HepG2 (cell line): ENCODE measurements around the gene SLC25A45. TPM values are rescaled to one million over a fixed set of nuclear protein-coding genes. Genes with fewer than 3 reads are reported as not detected.

Source experiments
- EP300 ChIP-seq, 3 experiments: sonication (generic) in 1 of 3; formaldehyde crosslinking in 1 of 3; IDR thresholded peaks; 2 replicates each; pipeline versions ENCODE4 v1.5.1 to v1.6.1; 2011 to 2020; ENCODE audit warnings: low read depth in 2 of 3, low read length in 2 of 3, borderline replicate concordance in 1 of 3, improper control_type of control experiment in 1 of 3, mild to moderate bottlenecking in 1 of 3, missing genetic modification reagents in 1 of 3, moderate library complexity in 1 of 3
- FIP1L1 ChIP-seq: fragments of 200-400 bp; formaldehyde crosslinking; IDR thresholded peaks from 2 replicates; pipeline ENCODE4 v1.6.1; 2018; ENCODE audit warnings: low read depth, mild to moderate bottlenecking, low read length, moderate library complexity, borderline replicate concordance; ENCODE audit not compliant: insufficient read depth
- FOXA1 ChIP-seq, 2 experiments: fragments of 450-650 bp in 1 of 2; sonication (generic) in 1 of 2; formaldehyde crosslinking in 1 of 2; IDR thresholded peaks; 2 replicates each; pipeline versions ENCODE4 v1.4.0 to v1.6.1; 2016 to 2020; ENCODE audit warnings: missing genetic modification reagents in 1 of 2
- HNRNPH1 ChIP-seq: fragments of 200-400 bp; formaldehyde crosslinking; optimal IDR thresholded peaks from 2 replicates; pipeline ENCODE3; 2017; ENCODE audit warnings: mild to moderate bottlenecking, low read depth, low read length
- LCORL ChIP-seq, 2 experiments: fragments of 450-650 bp in 1 of 2; sonication (generic) in 1 of 2; formaldehyde crosslinking in 1 of 2; IDR thresholded peaks; 2 replicates each; pipeline versions ENCODE4 v1.5.0 to v1.6.1; 2017 to 2020; ENCODE audit warnings: antibody characterized with exemption in 1 of 2, missing genetic modification reagents in 1 of 2
- PRDM15 ChIP-seq: sonication (generic); formaldehyde crosslinking; IDR thresholded peaks from 2 replicates; pipeline ENCODE4 v1.4.0; 2020; ENCODE audit warnings: missing genetic modification reagents
- SALL1 ChIP-seq: sonication (generic); formaldehyde crosslinking; IDR thresholded peaks from 2 replicates; pipeline ENCODE4 v1.8.0; 2022; ENCODE audit warnings: mild to moderate bottlenecking, missing genetic modification reagents
- SIN3A ChIP-seq: IDR thresholded peaks from 2 replicates; pipeline ENCODE4 v1.6.1; 2011; ENCODE audit warnings: low read depth, mild to moderate bottlenecking, control low read depth, low read length, borderline replicate concordance
- TEAD3 ChIP-seq: optimal IDR thresholded peaks from 2 replicates; pipeline ENCODE3; 2016; ENCODE audit warnings: borderline replicate concordance
- THAP11 ChIP-seq: IDR thresholded peaks from 2 replicates; pipeline ENCODE4 v1.6.1; 2016; ENCODE audit warnings: missing biosample characterization, missing genetic modification reagents
- ZNF10 ChIP-seq: sonication (generic); formaldehyde crosslinking; IDR thresholded peaks from 2 replicates; pipeline ENCODE4 v1.4.0; 2020; ENCODE audit warnings: mild to moderate bottlenecking, low read depth, missing genetic modification reagents, borderline replicate concordance
- ZNF331 ChIP-seq: sonication (generic); formaldehyde crosslinking; IDR thresholded peaks from 2 replicates; pipeline ENCODE4 v1.4.0; 2020; ENCODE audit warnings: missing genetic modification reagents
- ZNF549 ChIP-seq: sonication (generic); formaldehyde crosslinking; IDR thresholded peaks from 2 replicates; pipeline ENCODE4 v1.5.0; 2020; ENCODE audit warnings: missing genetic modification reagents
- ZNF556 ChIP-seq: sonication (generic); formaldehyde crosslinking; IDR thresholded peaks from 2 replicates; pipeline ENCODE4 v1.4.0; 2020; ENCODE audit warnings: mild to moderate bottlenecking, missing genetic modification reagents, borderline replicate concordance
- polyA plus RNA-seq, 8 experiments: library from polyadenylated mRNA; depleted of rRNA in 3 of 8; stranded (reverse) in 7 of 8; unstranded in 1 of 8; fragments of >200 nt; fragmentation: Illumina TruSeq in 4 of 8; extraction: Trizol in 4 of 8; gene quantifications; 2 replicates each; pipeline versions ENCODE4 v1.2.1 to v1.2.3, GENCODE V29; 2011 to 2016; ENCODE audit warnings: low read depth in 4 of 8, missing spikeins in 1 of 8, mixed read lengths in 1 of 8; ENCODE audit not compliant: insufficient read depth in 1 of 8
- total RNA-seq, 5 experiments: library from RNA; depleted of rRNA; stranded (reverse); fragments of >200 nt; fragmentation: Illumina TruSeq; extraction: Trizol; gene quantifications; 2 replicates each; pipeline ENCODE4 v1.2.3, GENCODE V29; 2016; ENCODE audit warnings: low read depth in 1 of 5
- TF ChIP-seq, protein P1 (sequence below): sonication (generic); formaldehyde crosslinking; IDR thresholded peaks from 2 replicates; pipeline ENCODE4 v1.5.0; 2020; ENCODE audit warnings: mild to moderate bottlenecking, missing genetic modification reagents, borderline replicate concordance
- TF ChIP-seq, protein P2 (sequence below): sonication (generic); formaldehyde crosslinking; IDR thresholded peaks from 2 replicates; pipeline ENCODE4 v1.4.0; 2020; ENCODE audit warnings: missing genetic modification reagents
- TF ChIP-seq, protein P3 (sequence below): sonication (generic); formaldehyde crosslinking; IDR thresholded peaks from 2 replicates; pipeline ENCODE4 v1.8.0; 2022; ENCODE audit warnings: mild to moderate bottlenecking, missing genetic modification reagents; ENCODE audit not compliant: insufficient replicate concordance

The SLC25A45 gene
- total and polyA plus RNA-seq, 2 of the 13 experiments (the other 11 are each of a cell fraction or from before 2014, with no cell fraction given), result 1.2 to 3.4 TPM

GRCh38 chr11:65419772-65420481 is 37.5 kb upstream of the SLC25A45 start (continued):
- TF ChIP-seq, protein P1, sequence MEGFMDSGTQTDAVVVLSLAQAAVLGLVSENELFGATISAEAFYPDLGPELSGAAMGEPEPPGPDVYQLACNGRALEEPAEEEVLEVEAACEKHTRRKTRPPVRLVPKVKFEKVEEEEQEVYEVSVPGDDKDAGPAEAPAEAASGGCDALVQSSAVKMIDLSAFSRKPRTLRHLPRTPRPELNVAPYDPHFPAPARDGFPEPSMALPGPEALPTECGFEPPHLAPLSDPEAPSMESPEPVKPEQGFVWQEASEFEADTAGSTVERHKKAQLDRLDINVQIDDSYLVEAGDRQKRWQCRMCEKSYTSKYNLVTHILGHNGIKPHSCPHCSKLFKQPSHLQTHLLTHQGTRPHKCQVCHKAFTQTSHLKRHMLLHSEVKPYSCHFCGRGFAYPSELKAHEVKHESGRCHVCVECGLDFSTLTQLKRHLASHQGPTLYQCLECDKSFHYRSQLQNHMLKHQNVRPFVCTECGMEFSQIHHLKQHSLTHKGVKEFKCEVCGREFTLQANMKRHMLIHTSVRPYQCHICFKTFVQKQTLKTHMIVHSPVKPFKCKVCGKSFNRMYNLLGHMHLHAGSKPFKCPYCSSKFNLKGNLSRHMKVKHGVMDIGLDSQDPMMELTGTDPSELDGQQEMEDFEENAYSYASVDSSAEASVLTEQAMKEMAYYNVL (CRISPR knock-in tag), result 0 out of 2 replicates have a peak, but pooled peaks have one; percentile 35
- TF ChIP-seq SALL1 (CRISPR knock-in tag) (peak; percentile 54; the same call in 1 of the 2 replicates), FOXA1 (IDR thresholded peaks at IDR 0.05) (no peak), FOXA1 (CRISPR knock-in tag; IDR thresholded peaks at IDR 0.05) (peak; percentile 12; the same call in 1 of the 2 replicates), ZNF549 (CRISPR knock-in tag) (no peak), THAP11 (CRISPR knock-in tag) (peak; percentile 25; the same call in 1 of the 2 replicates), ZNF331 (CRISPR knock-in tag) (peak; percentile 58; the same call in 1 of the 2 replicates), EP300 (IDR thresholded peaks at IDR 0.05; ENCODE audit: low read depth in 2 of 2, low read length in 2 of 2) (peak in 1 of 2 experiments; percentile 60; a peak in 2 of 4 replicates), EP300 (CRISPR knock-in tag; IDR thresholded peaks at IDR 0.05; ENCODE audit: borderline replicate concordance) (no peak), PRDM15 (0 out of 2 replicates have a peak, but pooled peaks have one; percentile 14), HNRNPH1 (peak; percentile 87), SIN3A (peak; percentile 82; the same call in 1 of the 2 replicates), ZNF10 (CRISPR knock-in tag) (no peak), ZNF556 (CRISPR knock-in tag) (no peak), LCORL (IDR thresholded peaks at IDR 0.05) (no peak), LCORL (CRISPR knock-in tag; IDR thresholded peaks at IDR 0.05) (peak; percentile 15; the same call in 1 of the 2 replicates), TEAD3 (CRISPR knock-in tag) (peak; percentile 83), FIP1L1 (0 out of 2 replicates have a peak, but pooled peaks have one; percentile 31)
- TF ChIP-seq, protein P2, sequence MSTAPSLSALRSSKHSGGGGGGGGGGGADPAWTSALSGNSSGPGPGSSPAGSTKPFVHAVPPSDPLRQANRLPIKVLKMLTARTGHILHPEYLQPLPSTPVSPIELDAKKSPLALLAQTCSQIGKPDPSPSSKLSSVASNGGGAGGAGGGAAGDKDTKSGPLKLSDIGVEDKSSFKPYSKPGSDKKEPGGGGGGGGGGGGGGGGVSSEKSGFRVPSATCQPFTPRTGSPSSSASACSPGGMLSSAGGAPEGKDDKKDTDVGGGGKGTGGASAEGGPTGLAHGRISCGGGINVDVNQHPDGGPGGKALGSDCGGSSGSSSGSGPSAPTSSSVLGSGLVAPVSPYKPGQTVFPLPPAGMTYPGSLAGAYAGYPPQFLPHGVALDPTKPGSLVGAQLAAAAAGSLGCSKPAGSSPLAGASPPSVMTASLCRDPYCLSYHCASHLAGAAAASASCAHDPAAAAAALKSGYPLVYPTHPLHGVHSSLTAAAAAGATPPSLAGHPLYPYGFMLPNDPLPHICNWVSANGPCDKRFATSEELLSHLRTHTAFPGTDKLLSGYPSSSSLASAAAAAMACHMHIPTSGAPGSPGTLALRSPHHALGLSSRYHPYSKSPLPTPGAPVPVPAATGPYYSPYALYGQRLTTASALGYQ, result no peak
- TF ChIP-seq, protein P3, sequence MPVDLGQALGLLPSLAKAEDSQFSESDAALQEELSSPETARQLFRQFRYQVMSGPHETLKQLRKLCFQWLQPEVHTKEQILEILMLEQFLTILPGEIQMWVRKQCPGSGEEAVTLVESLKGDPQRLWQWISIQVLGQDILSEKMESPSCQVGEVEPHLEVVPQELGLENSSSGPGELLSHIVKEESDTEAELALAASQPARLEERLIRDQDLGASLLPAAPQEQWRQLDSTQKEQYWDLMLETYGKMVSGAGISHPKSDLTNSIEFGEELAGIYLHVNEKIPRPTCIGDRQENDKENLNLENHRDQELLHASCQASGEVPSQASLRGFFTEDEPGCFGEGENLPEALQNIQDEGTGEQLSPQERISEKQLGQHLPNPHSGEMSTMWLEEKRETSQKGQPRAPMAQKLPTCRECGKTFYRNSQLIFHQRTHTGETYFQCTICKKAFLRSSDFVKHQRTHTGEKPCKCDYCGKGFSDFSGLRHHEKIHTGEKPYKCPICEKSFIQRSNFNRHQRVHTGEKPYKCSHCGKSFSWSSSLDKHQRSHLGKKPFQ (CRISPR knock-in tag), result peak; percentile 81
